Tibial artery (tissue), 4 donors: Measurements from ENCODE around the gene FRMD4A.

ENCODE experiments used
- DNase-seq, 2 donors: peaks; one replicate each; pipeline ENCODE4 v3.0.0-alpha.2; 2019
- H3K27ac ChIP-seq, 2 donors: fragments of 200-600 bp; sonication (generic) in 1 of 2; 1 replicate in 1 of 2; 2 replicates in 1 of 2; pipeline ENCODE4 v1.5.1; 2018 to 2019; ENCODE audit warnings: mild to moderate bottlenecking in 1 of 2
- H3K27me3 ChIP-seq, 2 donors: fragments of 200-600 bp; sonication (generic) in 1 of 2; one replicate each; pipeline versions ENCODE4 v1.5.1 to v1.6.0; 2016 to 2019
- H3K36me3 ChIP-seq, 3 donors: fragments of 200-600 bp; sonication (generic) in 2 of 3; one replicate each; pipeline ENCODE4 v1.5.1; 2016 to 2019; ENCODE audit warnings: mild to moderate bottlenecking in 2 of 3
- H3K4me1 ChIP-seq, 4 donors: fragments of 200-600 bp; sonication (generic) in 2 of 4; 1 replicate in 3 of 4; 2 replicates in 1 of 4; pipeline ENCODE4 v1.5.1; 2016 to 2019
- H3K4me3 ChIP-seq, 2 donors: fragments of 200-600 bp; sonication (generic) in 1 of 2; 1 replicate in 1 of 2; 2 replicates in 1 of 2; pipeline ENCODE4 v1.5.1; 2018 to 2019; ENCODE audit warnings: mild to moderate bottlenecking in 2 of 2
- H3K9me3 ChIP-seq, 3 donors: fragments of 200-600 bp; sonication (generic) in 1 of 3; one replicate each; pipeline ENCODE4 v1.5.1; 2016 to 2019
- CTCF ChIP-seq, 2 experiments: fragments of 200-600 bp in 1 of 2; fragments of 450-650 bp in 1 of 2; IDR thresholded peaks; one replicate each; pipeline ENCODE4 v1.5.1; 2017 to 2019; ENCODE audit warnings: antibody characterized with exemption in 2 of 2, mild to moderate bottlenecking in 1 of 2, moderate library complexity in 1 of 2
- intact Hi-C: fragments of 100-400 bp; cut with DNase I; formaldehyde crosslinking; loops from one replicate; pipeline ENCODE4 v1.15.0; 2023; ENCODE audit warnings: low total_unique reads

FRMD4A gene

GRCh38 chr10:13885238-13885990 is 445.3 kb downstream of the FRMD4A start:
- Histone ChIP-seq H3K27me3 (no peaks in the 10 kb centered on the region), H3K4me3 (no peak overlapping the region), H3K9me3 (no peaks in the 10 kb centered on the region), H3K27ac (peak overlapping the region in 1 of 2 donors; percentile 86), H3K36me3 (no peaks in the 10 kb centered on the region), H3K4me1 (peaks cover 0 to 91% (median 33%) of the 10 kb centered on the region in 4 donors)
- DNase-seq, result no peak
- intact Hi-C loops, result no loop called here
- no peak for TF ChIP-seq CTCF (IDR thresholded peaks at IDR 0.05)

- TF ChIP-seq CTCF (IDR thresholded peaks at IDR 0.05), result no peak
- DNase-seq, result no peak
- Histone ChIP-seq H3K9me3 (no peaks in the 10 kb centered on the region), H3K27ac (peak overlapping the region; percentile 84 to 86), H3K4me3 (no peak overlapping the region), H3K4me1 (peaks cover 0 to 82% (median 31%) of the 10 kb centered on the region in 4 donors), H3K36me3 (no peaks in the 10 kb centered on the region), H3K27me3 (no peaks in the 10 kb centered on the region)
- intact Hi-C loops, result no loop called here
These were observed 446.9 kb downstream of the FRMD4A start for GRCh38 chr10:13883636-13884444.

- no peaks in the 10 kb centered on the region for H3K9me3 ChIP-seq
- TF ChIP-seq CTCF (IDR thresholded peaks at IDR 0.05), result no peak
These were observed 448.5 kb downstream of the FRMD4A start for GRCh38 chr10:13882119-13882711.

GRCh38 chr10:13880760-13881159 is 450.0 kb downstream of the FRMD4A start:
- Histone ChIP-seq H3K9me3 (no peaks in the 10 kb centered on the region), H3K4me1 (peaks cover 0 to 83% (median 44%) of the 10 kb centered on the region in 4 donors), H3K27me3 (no peaks in the 10 kb centered on the region), H3K36me3 (no peaks in the 10 kb centered on the region), H3K27ac (peak overlapping the region; percentile 84 to 86), H3K4me3 (no peak overlapping the region)
- DNase-seq, result no peak
- intact Hi-C loops, result no loop called here
- no peak for TF ChIP-seq CTCF (IDR thresholded peaks at IDR 0.05)

More at GRCh38 chr10:13882119-13882711, 448.5 kb downstream of the FRMD4A start:
- H3K27ac ChIP-seq, result peak overlapping the region; percentile 84 to 86
- H3K4me1 ChIP-seq, result peaks cover 0 to 82% (median 37%) of the 10 kb centered on the region in 4 donors
- no peaks in the 10 kb centered on the region for H3K27me3 ChIP-seq
- DNase-seq, result peak; percentile 49 to 77
- H3K36me3 ChIP-seq, result no peaks in the 10 kb centered on the region
- H3K4me3 ChIP-seq, result no peak overlapping the region
- intact Hi-C loops, result no loop called here

GRCh38 chr10:13877154-13877909 is 453.4 kb downstream of the FRMD4A start:
- peaks cover 0 to 83% (median 49%) of the 10 kb centered on the region in 4 donors for H3K4me1 ChIP-seq
- H3K27ac ChIP-seq, result peak overlapping the region; percentile 84 to 86
- peak overlapping the region in 1 of 2 donors; percentile 23 for H3K4me3 ChIP-seq
- H3K36me3 ChIP-seq, result no peaks in the 10 kb centered on the region
- TF ChIP-seq CTCF (IDR thresholded peaks at IDR 0.05), result no peak
- H3K27me3 ChIP-seq, result no peaks in the 10 kb centered on the region
- H3K9me3 ChIP-seq, result no peaks in the 10 kb centered on the region
- peak; percentile 93 to 94 for DNase-seq
- intact Hi-C loops, result no loop called here
